Ishikawa (cell line): ENCODE results near the gene ZNF263.

Experiments
- CEBPB ChIP-seq: IDR thresholded peaks from 2 replicates; pipeline ENCODE4 v1.6.1; 2012
- EGR1 ChIP-seq: IDR thresholded peaks from 2 replicates; pipeline ENCODE4 v1.6.1; 2012
- RAD21 ChIP-seq: IDR thresholded peaks from 2 replicates; pipeline ENCODE4 v1.6.1; 2012; ENCODE audit warnings: low read depth
- TF ChIP-seq, protein P1 (sequence below): IDR thresholded peaks from 2 replicates; pipeline ENCODE4 v1.6.1; 2012
- TF ChIP-seq, protein P2 (sequence below): IDR thresholded peaks from 2 replicates; pipeline ENCODE4 v1.6.1; 2012; ENCODE audit warnings: low read depth, mild to moderate bottlenecking

DNA sequence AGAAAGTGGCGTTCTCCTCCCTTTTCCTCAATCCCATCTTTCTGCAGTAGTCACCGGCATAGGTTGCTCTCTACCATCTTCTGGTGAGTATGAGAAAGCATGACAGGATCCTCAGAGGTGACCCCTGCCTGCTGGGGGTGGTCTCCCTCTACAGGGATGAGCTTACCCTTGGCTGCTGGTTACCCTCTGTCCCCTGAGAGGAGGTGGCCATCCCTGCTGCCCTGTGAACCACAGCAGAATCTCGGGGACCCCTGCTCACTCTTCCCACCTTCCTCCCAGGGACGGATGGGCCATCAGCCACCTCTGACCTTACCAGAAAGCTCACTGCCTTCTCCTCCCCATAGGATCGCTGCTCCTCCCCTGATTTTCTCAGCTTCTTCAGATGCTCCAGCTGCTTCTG lies 34.7 kb upstream of the ZNF263 start:
- TF ChIP-seq RAD21: no peak
- no peak for TF ChIP-seq CEBPB
- TF ChIP-seq, protein P1, sequence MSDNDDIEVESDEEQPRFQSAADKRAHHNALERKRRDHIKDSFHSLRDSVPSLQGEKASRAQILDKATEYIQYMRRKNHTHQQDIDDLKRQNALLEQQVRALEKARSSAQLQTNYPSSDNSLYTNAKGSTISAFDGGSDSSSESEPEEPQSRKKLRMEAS: no peak
- TF ChIP-seq EGR1: no peak
- TF ChIP-seq, protein P2, sequence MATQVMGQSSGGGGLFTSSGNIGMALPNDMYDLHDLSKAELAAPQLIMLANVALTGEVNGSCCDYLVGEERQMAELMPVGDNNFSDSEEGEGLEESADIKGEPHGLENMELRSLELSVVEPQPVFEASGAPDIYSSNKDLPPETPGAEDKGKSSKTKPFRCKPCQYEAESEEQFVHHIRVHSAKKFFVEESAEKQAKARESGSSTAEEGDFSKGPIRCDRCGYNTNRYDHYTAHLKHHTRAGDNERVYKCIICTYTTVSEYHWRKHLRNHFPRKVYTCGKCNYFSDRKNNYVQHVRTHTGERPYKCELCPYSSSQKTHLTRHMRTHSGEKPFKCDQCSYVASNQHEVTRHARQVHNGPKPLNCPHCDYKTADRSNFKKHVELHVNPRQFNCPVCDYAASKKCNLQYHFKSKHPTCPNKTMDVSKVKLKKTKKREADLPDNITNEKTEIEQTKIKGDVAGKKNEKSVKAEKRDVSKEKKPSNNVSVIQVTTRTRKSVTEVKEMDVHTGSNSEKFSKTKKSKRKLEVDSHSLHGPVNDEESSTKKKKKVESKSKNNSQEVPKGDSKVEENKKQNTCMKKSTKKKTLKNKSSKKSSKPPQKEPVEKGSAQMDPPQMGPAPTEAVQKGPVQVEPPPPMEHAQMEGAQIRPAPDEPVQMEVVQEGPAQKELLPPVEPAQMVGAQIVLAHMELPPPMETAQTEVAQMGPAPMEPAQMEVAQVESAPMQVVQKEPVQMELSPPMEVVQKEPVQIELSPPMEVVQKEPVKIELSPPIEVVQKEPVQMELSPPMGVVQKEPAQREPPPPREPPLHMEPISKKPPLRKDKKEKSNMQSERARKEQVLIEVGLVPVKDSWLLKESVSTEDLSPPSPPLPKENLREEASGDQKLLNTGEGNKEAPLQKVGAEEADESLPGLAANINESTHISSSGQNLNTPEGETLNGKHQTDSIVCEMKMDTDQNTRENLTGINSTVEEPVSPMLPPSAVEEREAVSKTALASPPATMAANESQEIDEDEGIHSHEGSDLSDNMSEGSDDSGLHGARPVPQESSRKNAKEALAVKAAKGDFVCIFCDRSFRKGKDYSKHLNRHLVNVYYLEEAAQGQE: no peak
